Loucy (cell line): ENCODE data around the gene FAM124A.

Experiments used
- CTCF ChIP-seq: fragments of 200-600 bp; sonication (generic); conservative IDR thresholded peaks from 2 replicates; pipeline ENCODE4 v1.5.1; 2014; ENCODE audit warnings: mild to moderate bottlenecking, antibody characterized with exemption, low read length
- EZH2phosphoT487 ChIP-seq: fragments of 200-600 bp; IDR thresholded peaks from 2 replicates; pipeline ENCODE4 v1.6.1; 2018; ENCODE audit warnings: antibody characterized with exemption, mild to moderate bottlenecking, moderate library complexity, borderline replicate concordance

DNA sequence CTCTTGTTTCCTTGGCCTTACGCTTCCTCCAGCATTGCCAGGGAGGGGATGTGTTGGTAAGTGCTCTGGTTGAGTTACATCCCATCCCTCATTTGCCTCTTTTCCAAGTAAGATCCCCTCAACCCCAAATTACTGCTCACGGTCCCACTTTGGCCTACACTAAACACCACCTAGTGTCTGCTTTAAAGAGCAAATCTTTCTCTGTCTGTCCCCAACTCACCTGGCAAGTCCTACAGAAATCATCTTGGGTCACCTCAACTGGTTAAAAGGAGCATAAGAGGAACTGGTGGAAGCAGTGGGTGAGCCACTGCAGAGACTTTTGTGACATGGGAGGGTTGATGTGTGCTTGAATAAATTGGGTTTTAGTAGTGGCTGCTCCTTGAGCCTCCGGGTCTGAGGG is 62.1 kb downstream of the FAM124A start:
- no peak; the same call in 1 of the 2 replicates for TF ChIP-seq CTCF
- no peak for TF ChIP-seq EZH2phosphoT487
